HepG2 (cell line): ENCODE measurements around the gene INSIG1. TPM values are rescaled to one million over a fixed set of nuclear protein-coding genes. Genes with fewer than 3 reads are reported as not detected.

Experiments used
- ATAC-seq: fragments of 200-7000 bp; cut with Tn5 transposase; 3 replicates; pipeline ENCODE4 v1.9.1; 2020; ENCODE audit warnings: mild to moderate bottlenecking, moderate library complexity
- BruUV-seq: library from RNA; stranded (reverse); fragments of 400-500 nt; replicated peaks from 2 replicates; lab custom pipeline; 2021; lab: Mats Ljungman, UMichigan
- CTCF ChIA-PET: fragments of 300-600 bp; formaldehyde crosslinking; extraction: SDS; loops from one replicate; lab custom pipeline; 2021; ENCODE audit warnings: low total read pairs, inconsistent platforms, low intra/inter-chr PET ratio; lab: Yijun Ruan, JAX
- POLR2A ChIA-PET: fragments of 350-600 bp; sonication (Branson Sonifier 250); formaldehyde crosslinking; loops from one replicate; lab custom pipeline; 2020; ENCODE audit warnings: antibody characterized with exemption, inconsistent platforms; lab: Yijun Ruan, JAX
- DNase-seq: peaks from one replicate; pipeline ENCODE4 v3.0.0-alpha.2; 2015; ENCODE audit warnings: low spot score
- FAIRE-seq: peaks from 3 replicates; lab custom pipeline; 2011; peaks lifted over from hg19 to GRCh38; lab: Jason Lieb, UNC
- H2AFZ ChIP-seq: one replicate; pipeline ENCODE4 v1.6.1; 2011; ENCODE audit warnings: low read length, inconsistent platforms
- H3K27ac ChIP-seq: fragments of 300-600 bp; 3 replicates; pipeline ENCODE4 v1.8.0; 2011; ENCODE audit warnings: mixed run types, mild to moderate bottlenecking, mixed read lengths, low read length, inconsistent platforms; ENCODE audit not compliant: insufficient read depth; ENCODE audit errors: extremely low read length
- H3K27me3 ChIP-seq, 2 experiments: fragments of 200-600 bp in 1 of 2; 2 replicates in 1 of 2; 3 replicates in 1 of 2; pipeline versions ENCODE4 v1.6.0 to v1.8.0; 2011; ENCODE audit warnings: low read length in 2 of 2, mild to moderate bottlenecking in 2 of 2, moderate library complexity in 2 of 2, inconsistent platforms in 1 of 2; ENCODE audit not compliant: insufficient read depth in 2 of 2, control insufficient read depth in 1 of 2
- H3K36me3 ChIP-seq, 2 experiments: fragments of 200-600 bp in 1 of 2; replicated peaks in 1 of 2; 2 replicates in 1 of 2; 3 replicates in 1 of 2; pipeline versions ENCODE4 v1.5.1 to v1.8.0; 2011; ENCODE audit warnings: low read length in 2 of 2, inconsistent platforms in 1 of 2; ENCODE audit not compliant: insufficient read depth in 2 of 2, control insufficient read depth in 1 of 2
- H3K4me1 ChIP-seq: 2 replicates; pipeline ENCODE4 v1.5.1; 2012; ENCODE audit warnings: low read length, inconsistent platforms; ENCODE audit not compliant: insufficient read depth
- H3K4me2 ChIP-seq: 2 replicates; pipeline ENCODE4 v1.6.0; 2011; ENCODE audit warnings: low read depth, low read length, inconsistent platforms
- H3K4me3 ChIP-seq, 3 experiments: fragments of 200-600 bp in 1 of 3; sonication (generic), shearing (Covaris generic) in 1 of 3; replicated peaks in 1 of 3; 2 replicates each; pipeline ENCODE4 v1.5.1; 2011 to 2016; ENCODE audit warnings: low read length in 3 of 3, inconsistent platforms in 2 of 3, low read depth in 2 of 3, mild to moderate bottlenecking in 2 of 3, control low read depth in 1 of 3, mixed read lengths in 1 of 3; ENCODE audit not compliant: insufficient read depth in 1 of 3
- H3K79me2 ChIP-seq: one replicate; pipeline ENCODE4 v1.6.1; 2011; ENCODE audit warnings: low read length, inconsistent platforms; ENCODE audit not compliant: insufficient read depth
- H3K9ac ChIP-seq: 2 replicates; pipeline ENCODE4 v1.6.0; 2011; ENCODE audit warnings: mild to moderate bottlenecking, low read depth, low read length, inconsistent platforms; ENCODE audit not compliant: insufficient read depth
- H3K9me3 ChIP-seq: 2 replicates; pipeline ENCODE4 v1.5.1; 2012; ENCODE audit warnings: mild to moderate bottlenecking, low read length
- H4K20me1 ChIP-seq: 2 replicates; pipeline ENCODE4 v1.6.0; 2011; ENCODE audit warnings: inconsistent platforms, mild to moderate bottlenecking, low read length, moderate library complexity; ENCODE audit not compliant: insufficient read depth
- DZIP1 ChIP-seq: sonication (generic); formaldehyde crosslinking; IDR thresholded peaks from 2 replicates; pipeline ENCODE4 v1.5.0; 2020; ENCODE audit warnings: mild to moderate bottlenecking, missing genetic modification reagents
- GATAD2A ChIP-seq: IDR thresholded peaks from 2 replicates; pipeline ENCODE4 v1.6.1; 2016
- MLX ChIP-seq: IDR thresholded peaks from 2 replicates; pipeline ENCODE4 v1.6.1; 2016
- MYNN ChIP-seq: sonication (generic); formaldehyde crosslinking; IDR thresholded peaks from 2 replicates; pipeline ENCODE4 v1.4.0; 2020; ENCODE audit warnings: mild to moderate bottlenecking, low read depth, missing genetic modification reagents
- MZF1 ChIP-seq: sonication (generic); formaldehyde crosslinking; IDR thresholded peaks from 2 replicates; pipeline ENCODE4 v1.8.1; 2023; ENCODE audit warnings: mild to moderate bottlenecking, missing genetic modification reagents, borderline replicate concordance
- NR2F1 ChIP-seq, 2 experiments: fragments of 450-650 bp in 1 of 2; formaldehyde crosslinking in 1 of 2; IDR thresholded peaks; 2 replicates each; pipeline versions ENCODE4 v1.5.0 to v1.6.1; 2016 to 2020; ENCODE audit warnings: mild to moderate bottlenecking in 1 of 2, missing compliant biosample characterization in 1 of 2, missing genetic modification reagents in 1 of 2, moderate library complexity in 1 of 2
- SMARCE1 ChIP-seq: fragments of 450-650 bp; IDR thresholded peaks from 2 replicates; pipeline ENCODE4 v1.6.1; 2017; ENCODE audit warnings: borderline replicate concordance
- XBP1 ChIP-seq: sonication (generic); formaldehyde crosslinking; IDR thresholded peaks from 2 replicates; pipeline ENCODE4 v1.5.0; 2020; ENCODE audit warnings: missing genetic modification reagents
- YEATS4 ChIP-seq: sonication (generic); formaldehyde crosslinking; IDR thresholded peaks from 2 replicates; pipeline ENCODE4 v1.4.0; 2020; ENCODE audit warnings: missing genetic modification reagents, borderline replicate concordance
- ZBTB20 ChIP-seq: sonication (generic); formaldehyde crosslinking; IDR thresholded peaks from 2 replicates; pipeline ENCODE4 v1.8.1; 2023; ENCODE audit warnings: missing genetic modification reagents, low read depth, mild to moderate bottlenecking, borderline replicate concordance
- ZBTB21 ChIP-seq: sonication (generic); formaldehyde crosslinking; IDR thresholded peaks from 2 replicates; pipeline ENCODE4 v1.4.0; 2020; ENCODE audit warnings: missing genetic modification reagents
- ZBTB38 ChIP-seq: sonication (generic); formaldehyde crosslinking; IDR thresholded peaks from 2 replicates; pipeline ENCODE4 v1.5.1; 2020; ENCODE audit warnings: mild to moderate bottlenecking, missing genetic modification reagents
- ZFP82 ChIP-seq: sonication (generic); formaldehyde crosslinking; IDR thresholded peaks from 2 replicates; pipeline ENCODE4 v1.5.1; 2020; ENCODE audit warnings: mild to moderate bottlenecking, missing genetic modification reagents, borderline replicate concordance
- ZNF354B ChIP-seq: sonication (generic); formaldehyde crosslinking; IDR thresholded peaks from 2 replicates; pipeline ENCODE4 v1.8.0; 2022; ENCODE audit warnings: mild to moderate bottlenecking, missing genetic modification reagents
- ZNF383 ChIP-seq: sonication (generic); formaldehyde crosslinking; IDR thresholded peaks from 2 replicates; pipeline ENCODE4 v1.4.0; 2020; ENCODE audit warnings: missing genetic modification reagents, mild to moderate bottlenecking, borderline replicate concordance
- ZNF713 ChIP-seq: sonication (generic); formaldehyde crosslinking; IDR thresholded peaks from 2 replicates; pipeline ENCODE4 v1.4.0; 2020; ENCODE audit warnings: mild to moderate bottlenecking, missing genetic modification reagents
- ZNF772 ChIP-seq: sonication (generic); formaldehyde crosslinking; IDR thresholded peaks from 2 replicates; pipeline ENCODE4 v1.5.0; 2020; ENCODE audit warnings: mild to moderate bottlenecking, missing genetic modification reagents
- ZNF883 ChIP-seq: sonication (generic); formaldehyde crosslinking; IDR thresholded peaks from 2 replicates; pipeline ENCODE4 v1.5.1; 2020; ENCODE audit warnings: mild to moderate bottlenecking, missing genetic modification reagents; ENCODE audit errors: not compliant biosample characterization
- WGBS: methylation state at CpG from one replicate; pipeline ENCODE4 v1.1.6; 2017; ENCODE audit warnings: low lambda C conversion rate; 5-methylcytosine and 5-hydroxymethylcytosine counted together
- in situ Hi-C: cut with HindIII; loops from 2 replicates; pipeline ENCODE4 v1.10.0; 2017; ENCODE audit warnings: low pct_unique_long_range_greater_than_20kb; ENCODE audit not compliant: extremely low pct_ligation_motif_present
- intact Hi-C: fragments of 100-400 bp; cut with micrococcal nuclease; formaldehyde crosslinking; loops from one replicate; pipeline ENCODE4 v1.10.0; 2022; ENCODE audit not compliant: unreplicated experiment
- polyA plus RNA-seq, 8 experiments: library from polyadenylated mRNA; depleted of rRNA in 3 of 8; stranded (reverse) in 7 of 8; unstranded in 1 of 8; fragments of >200 nt; fragmentation: Illumina TruSeq in 4 of 8; extraction: Trizol in 4 of 8; gene quantifications; 2 replicates each; pipeline versions ENCODE4 v1.2.1 to v1.2.3, GENCODE V29; 2011 to 2016; ENCODE audit warnings: low read depth in 4 of 8, missing spikeins in 1 of 8, mixed read lengths in 1 of 8; ENCODE audit not compliant: insufficient read depth in 1 of 8
- total RNA-seq, 5 experiments: library from RNA; depleted of rRNA; stranded (reverse); fragments of >200 nt; fragmentation: Illumina TruSeq; extraction: Trizol; gene quantifications; 2 replicates each; pipeline ENCODE4 v1.2.3, GENCODE V29; 2016; ENCODE audit warnings: low read depth in 1 of 5
- TF ChIP-seq, protein P1 (sequence below): sonication (generic); formaldehyde crosslinking; IDR thresholded peaks from 2 replicates; pipeline ENCODE4 v1.8.0; 2022; ENCODE audit warnings: missing genetic modification reagents, mild to moderate bottlenecking, inconsistent platforms, borderline replicate concordance
- TF ChIP-seq, protein P2 (sequence below): sonication (generic); IDR thresholded peaks from 2 replicates; pipeline ENCODE4 v1.6.1; 2016; ENCODE audit warnings: low read depth, borderline replicate concordance

The INSIG1 gene
- total and polyA plus RNA-seq, 2 of the 13 experiments (the other 11 are each of a cell fraction or from before 2014, with no cell fraction given): 0.07 to 0.11 TPM

- 23% methylated on average over 13 of the region's 14 CpGs for WGBS
- H3K9me3 ChIP-seq: no peaks in the 10 kb centered on the region
- no peaks in the 10 kb centered on the region for H3K36me3 ChIP-seq
- peaks cover 4 to 59% of the 10 kb centered on the region in 2 experiments; a peak in 4 of 5 replicates for H3K27me3 ChIP-seq
- no peak overlapping the region for H3K9ac ChIP-seq
- POLR2A ChIA-PET: no interaction called here
- H3K4me2 ChIP-seq: no peak overlapping the region
- FAIRE-seq: no peak
- BruUV-seq: no TSS peak
- ATAC-seq: no peak
- H2AFZ ChIP-seq: no peak overlapping the region
- H3K4me3 ChIP-seq: no peak overlapping the region
- in situ Hi-C loops: loop anchor here (5.0 kb wide), 1 partner anchor 430 kb away; no protein-coding TSS in a partner anchor
- no peak for TF ChIP-seq XBP1 (CRISPR knock-in tag)
- TF ChIP-seq, protein P1, sequence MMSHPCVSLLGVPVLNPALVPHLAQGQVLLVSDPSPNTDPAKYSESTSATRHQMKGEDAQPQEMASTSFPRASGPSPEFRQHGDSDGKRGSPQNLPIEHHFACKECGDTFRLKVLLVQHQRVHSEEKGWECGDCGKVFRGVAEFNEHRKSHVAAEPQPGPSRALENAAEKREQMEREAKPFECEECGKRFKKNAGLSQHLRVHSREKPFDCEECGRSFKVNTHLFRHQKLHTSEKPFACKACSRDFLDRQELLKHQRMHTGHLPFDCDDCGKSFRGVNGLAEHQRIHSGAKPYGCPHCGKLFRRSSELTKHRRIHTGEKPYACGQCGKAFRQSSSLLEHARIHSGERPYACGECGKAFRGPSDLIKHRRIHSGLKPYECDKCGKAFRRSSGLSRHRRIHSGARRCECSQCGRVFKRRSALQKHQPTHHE (CRISPR knock-in tag): no peak
- no peak for TF ChIP-seq ZBTB21 (CRISPR knock-in tag)
- TF ChIP-seq ZNF713: no peak
- TF ChIP-seq ZNF383 (CRISPR knock-in tag): no peak
- TF ChIP-seq GATAD2A (CRISPR knock-in tag): no peak
- TF ChIP-seq ZNF354B (CRISPR knock-in tag): no peak
- TF ChIP-seq, protein P2, sequence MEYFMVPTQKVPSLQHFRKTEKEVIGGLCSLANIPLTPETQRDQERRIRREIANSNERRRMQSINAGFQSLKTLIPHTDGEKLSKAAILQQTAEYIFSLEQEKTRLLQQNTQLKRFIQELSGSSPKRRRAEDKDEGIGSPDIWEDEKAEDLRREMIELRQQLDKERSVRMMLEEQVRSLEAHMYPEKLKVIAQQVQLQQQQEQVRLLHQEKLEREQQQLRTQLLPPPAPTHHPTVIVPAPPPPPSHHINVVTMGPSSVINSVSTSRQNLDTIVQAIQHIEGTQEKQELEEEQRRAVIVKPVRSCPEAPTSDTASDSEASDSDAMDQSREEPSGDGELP: no peak
- no peak for TF ChIP-seq ZNF883 (CRISPR knock-in tag)
- TF ChIP-seq ZBTB38 (CRISPR knock-in tag): no peak
- no peak for TF ChIP-seq DZIP1 (CRISPR knock-in tag)
- TF ChIP-seq SMARCE1: no peak
- no peak for TF ChIP-seq ZBTB20 (CRISPR knock-in tag)
- no peak for TF ChIP-seq MYNN (CRISPR knock-in tag)
- TF ChIP-seq ZNF772 (CRISPR knock-in tag): no peak
- TF ChIP-seq MLX: no peak
- no peak for TF ChIP-seq NR2F1 (CRISPR knock-in tag; IDR thresholded peaks at IDR 0.05)
- TF ChIP-seq MZF1 (CRISPR knock-in tag): no peak
- no peak for TF ChIP-seq ZFP82 (CRISPR knock-in tag)
- TF ChIP-seq YEATS4 (CRISPR knock-in tag): no peak
- H4K20me1 ChIP-seq: no peaks in the 10 kb centered on the region
- H3K27ac ChIP-seq: no peak overlapping the region
- H3K79me2 ChIP-seq: no peaks in the 10 kb centered on the region
- intact Hi-C loops: no loop called here
- no peak for DNase-seq
- no peaks in the 10 kb centered on the region for H3K4me1 ChIP-seq
- CTCF ChIA-PET: no interaction called here
These were observed 59.9 kb downstream of the INSIG1 start for GRCh38 chr7:155357573-155358041.
